K562 (cell line): Measurements from ENCODE around the gene PXN.

Experiments used
- CREB1 ChIP-seq, 2 experiments: sonication (generic) in 1 of 2; formaldehyde crosslinking in 1 of 2; IDR thresholded peaks; 2 replicates each; pipeline versions ENCODE4 v1.6.1 to v1.8.0; 2012 to 2022; ENCODE audit warnings: inconsistent platforms in 1 of 2, mild to moderate bottlenecking in 1 of 2, missing genetic modification reagents in 1 of 2, moderate library complexity in 1 of 2
- CTCF ChIP-seq, 3 experiments: IDR thresholded peaks in 2 of 3; conservative IDR thresholded peaks in 1 of 3; 2 replicates each; pipeline ENCODE4 v1.5.1; 2011 to 2012; ENCODE audit warnings: low read length in 3 of 3, mild to moderate bottlenecking in 3 of 3, control low read depth in 2 of 3, improper control_type of control experiment in 1 of 3, inconsistent platforms in 1 of 3, low read depth in 1 of 3, mixed read lengths in 1 of 3, moderate library complexity in 1 of 3; ENCODE audit not compliant: insufficient read depth in 2 of 3
- E2F1 ChIP-seq: sonication (generic); formaldehyde crosslinking; IDR thresholded peaks from 2 replicates; pipeline ENCODE4 v1.8.1; 2023; ENCODE audit warnings: mild to moderate bottlenecking, missing genetic modification reagents, moderate library complexity
- EGR1 ChIP-seq: fragments of 450-650 bp; conservative IDR thresholded peaks from 2 replicates; pipeline ENCODE4 v1.6.1; 2017; ENCODE audit warnings: mild to moderate bottlenecking
- ETV5 ChIP-seq: sonication (generic); formaldehyde crosslinking; IDR thresholded peaks from 2 replicates; pipeline ENCODE4 v1.4.0; 2020; ENCODE audit warnings: low read depth, mild to moderate bottlenecking, missing genetic modification reagents
- FIP1L1 ChIP-seq: fragments of 200-400 bp; formaldehyde crosslinking; IDR thresholded peaks from 2 replicates; pipeline ENCODE4 v1.6.1; 2018; ENCODE audit warnings: mild to moderate bottlenecking, low read depth, low read length; ENCODE audit not compliant: poor library complexity, severe bottlenecking
- GATA2 ChIP-seq: sonication (generic); formaldehyde crosslinking; IDR thresholded peaks from 2 replicates; pipeline ENCODE4 v1.4.0; 2020; ENCODE audit warnings: mild to moderate bottlenecking, missing genetic modification reagents
- GTF2F1 ChIP-seq: IDR thresholded peaks from 2 replicates; pipeline ENCODE4 v1.6.1; 2011; ENCODE audit warnings: low read depth, low read length, improper control_type of control experiment
- PRPF4 ChIP-seq: fragments of 200-400 bp; formaldehyde crosslinking; IDR thresholded peaks from one replicate; pipeline ENCODE4 v1.6.1; 2017; ENCODE audit warnings: low read length, low read depth, mild to moderate bottlenecking; ENCODE audit not compliant: insufficient read depth, poor library complexity, severe bottlenecking
- RAD21 ChIP-seq, 2 experiments: fragments of 250-450 bp in 1 of 2; fragments of 450-650 bp in 1 of 2; sonication (Bioruptor Pico) in 1 of 2; formaldehyde crosslinking in 1 of 2; IDR thresholded peaks in 1 of 2; conservative IDR thresholded peaks in 1 of 2; 2 replicates each; pipeline versions ENCODE4 v1.4.0 to v1.8.0; 2020 to 2022; ENCODE audit warnings: mild to moderate bottlenecking in 2 of 2, moderate library complexity in 1 of 2
- USF1 ChIP-seq: sonication (generic); formaldehyde crosslinking; IDR thresholded peaks from 2 replicates; pipeline ENCODE4 v1.9.0; 2022; ENCODE audit warnings: mild to moderate bottlenecking, missing genetic modification reagents
- ZNF274 ChIP-seq: IDR thresholded peaks from 2 replicates; pipeline ENCODE4 v1.6.1; 2011; ENCODE audit warnings: low read depth, mild to moderate bottlenecking, low read length, moderate library complexity, borderline replicate concordance

- TF ChIP-seq GTF2F1 = no peak
- TF ChIP-seq CTCF (IDR thresholded peaks at IDR 0.05 in 2 of 3, conservative IDR thresholded peaks at IDR 0.05 in 1 of 3; ENCODE audit: insufficient read depth in 2 of 3, low read depth in 1 of 3, low read length in 3 of 3) = no peak
- TF ChIP-seq FIP1L1 = no peak
- peak; percentile 25; the same call in 1 of the 2 replicates for TF ChIP-seq USF1 (CRISPR knock-in tag)
- no peak for TF ChIP-seq ZNF274
- no peak for TF ChIP-seq E2F1 (CRISPR knock-in tag)
- TF ChIP-seq CREB1 (IDR thresholded peaks at IDR 0.05) = no peak
- no peak for TF ChIP-seq CREB1 (CRISPR knock-in tag; IDR thresholded peaks at IDR 0.05)
- no peak for TF ChIP-seq GATA2 (CRISPR knock-in tag)
- no peak for TF ChIP-seq ETV5 (CRISPR knock-in tag)
- no peak for TF ChIP-seq RAD21 (CRISPR knock-in tag; conservative IDR thresholded peaks at IDR 0.05 in 1 of 2, IDR thresholded peaks at IDR 0.05 in 1 of 2)
- TF ChIP-seq PRPF4 = no peak
- no peak for TF ChIP-seq EGR1
Observed at GRCh38 chr12:120249875-120250795, 15.4 kb downstream of the PXN start.
